HL-60/S4 treated with retinoic acid at 250 ng/mL for 4 days and 3 days (cell line): ENCODE data around the gene NSUN3.

Source experiments
- in situ Hi-C: fragments of 300-500 bp; cut with MboI; formaldehyde crosslinking; loops from 2 replicates; pipeline ENCODE4 v1.7.0; 2022; ENCODE audit warnings: low sequenced_read_pairs

The NSUN3 gene

GRCh38 chr3:94176988-94177745 is 114.3 kb downstream of the NSUN3 start:
- in situ Hi-C loops = no loop called here
